K562 (cell line): ENCODE measurements around the gene ADAMTS2. TPM values are rescaled to one million over a fixed set of nuclear protein-coding genes. Genes with fewer than 3 reads are reported as not detected.

Experiments
- ATAC-seq: fragments of 200-7000 bp; cut with Tn5 transposase; 3 replicates; pipeline ENCODE4 v1.9.1; 2020; ENCODE audit warnings: moderate library complexity
- BruUV-seq: library from RNA; stranded (reverse); fragments of 400-500 nt; replicated peaks from 2 replicates; lab custom pipeline; 2021; lab: Mats Ljungman, UMichigan
- CTCF ChIA-PET: fragments of 300-600 bp; formaldehyde crosslinking; extraction: SDS; loops from one replicate; lab custom pipeline; 2021; ENCODE audit warnings: low intra/inter-chr PET ratio; lab: Yijun Ruan, JAX
- POLR2A ChIA-PET: fragments of 300-600, 350-650 bp; sonication (Branson Sonifier 250); formaldehyde crosslinking; extraction: SDS; loops from one replicate; lab custom pipeline; 2021; ENCODE audit warnings: antibody characterized with exemption, inconsistent platforms; lab: Yijun Ruan, JAX
- DNase-seq, 4 experiments: peaks; one replicate each; pipeline versions ENCODE4 v3.0.0 to v3.0.0-alpha.2; 2011 to 2018; ENCODE audit warnings: low spot score in 3 of 4, mixed read lengths in 3 of 4; ENCODE audit errors: extremely low read depth in 1 of 4
- FAIRE-seq: peaks from 2 replicates; lab custom pipeline; 2011; peaks lifted over from hg19 to GRCh38; lab: Jason Lieb, UNC
- H2AFZ ChIP-seq: 2 replicates; pipeline ENCODE4 v1.6.0; 2011; ENCODE audit warnings: low read depth, low read length, control low read depth, inconsistent platforms
- H3K27ac ChIP-seq: fragments of 200-600 bp; 3 replicates; pipeline ENCODE4 v1.8.0; 2011; ENCODE audit warnings: low read depth, mild to moderate bottlenecking, control low read depth, inconsistent platforms, low read length, moderate library complexity, mixed read lengths; ENCODE audit errors: extremely low read depth
- H3K27me3 ChIP-seq, 2 experiments: fragments of 300-600 bp in 1 of 2; 2 replicates in 1 of 2; 3 replicates in 1 of 2; pipeline versions ENCODE4 v1.6.0 to v1.8.0; 2011; ENCODE audit warnings: inconsistent platforms in 2 of 2, low read length in 2 of 2, mild to moderate bottlenecking in 1 of 2, mixed read lengths in 1 of 2, moderate library complexity in 1 of 2; ENCODE audit not compliant: control insufficient read depth in 2 of 2, insufficient read depth in 2 of 2
- H3K36me3 ChIP-seq: fragments of 300-600 bp; 3 replicates; pipeline ENCODE4 v1.8.0; 2011; ENCODE audit warnings: mild to moderate bottlenecking, low read length, inconsistent platforms; ENCODE audit not compliant: control insufficient read depth, insufficient read depth
- H3K4me1 ChIP-seq, 2 experiments: fragments of 200-600 bp in 1 of 2; replicated peaks in 1 of 2; 2 replicates in 1 of 2; 3 replicates in 1 of 2; pipeline versions ENCODE4 v1.5.1 to v1.8.0; 2011; ENCODE audit warnings: inconsistent platforms in 2 of 2, low read length in 2 of 2, mild to moderate bottlenecking in 1 of 2, mixed read lengths in 1 of 2, moderate library complexity in 1 of 2; ENCODE audit not compliant: control insufficient read depth in 2 of 2, insufficient read depth in 2 of 2
- H3K4me2 ChIP-seq: 2 replicates; pipeline ENCODE4 v1.6.1; 2011; ENCODE audit warnings: low read length, control low read depth, inconsistent platforms, mixed read lengths; ENCODE audit not compliant: insufficient read depth
- H3K4me3 ChIP-seq: fragments of 200-600 bp; sonication (generic), shearing (Covaris generic); 2 replicates; pipeline ENCODE4 v1.5.1; 2016; ENCODE audit warnings: control low read depth, inconsistent platforms
- H3K79me2 ChIP-seq: fragments of 200-600 bp; 3 replicates; pipeline ENCODE4 v1.8.0; 2011; ENCODE audit warnings: low read length, inconsistent platforms; ENCODE audit not compliant: control insufficient read depth, insufficient read depth
- H3K9ac ChIP-seq, 2 experiments: 2 replicates each; pipeline versions ENCODE4 v1.6.0 to v1.6.1; 2011; ENCODE audit warnings: low read depth in 2 of 2, low read length in 2 of 2, control low read depth in 1 of 2, inconsistent platforms in 1 of 2, mild to moderate bottlenecking in 1 of 2, mixed read lengths in 1 of 2; ENCODE audit not compliant: insufficient read depth in 1 of 2
- H3K9me1 ChIP-seq: one replicate; pipeline ENCODE4 v1.6.0; 2011; ENCODE audit warnings: inconsistent platforms, mild to moderate bottlenecking, low read length, moderate library complexity; ENCODE audit not compliant: control insufficient read depth, insufficient read depth
- H3K9me3 ChIP-seq: replicated peaks from 2 replicates; pipeline ENCODE4 v1.5.1; 2011; ENCODE audit warnings: low read depth, low read length, inconsistent platforms; ENCODE audit not compliant: control insufficient read depth, insufficient read depth
- H4K20me1 ChIP-seq: replicated peaks from 2 replicates; pipeline ENCODE4 v1.6.1; 2011; ENCODE audit warnings: low read length, inconsistent platforms, mixed read lengths; ENCODE audit not compliant: control insufficient read depth, insufficient read depth
- CREBBP ChIP-seq: IDR thresholded peaks from one replicate; pipeline ENCODE4 v1.6.1; 2012; ENCODE audit warnings: low read depth, mild to moderate bottlenecking, control low read depth, inconsistent platforms, low read length
- ELF1 ChIP-seq: fragments of 200-800 bp; sonication (Bioruptor generic); IDR thresholded peaks from 2 replicates; pipeline ENCODE4 v1.6.1; 2016; ENCODE audit warnings: missing genetic modification characterization, missing compliant biosample characterization
- ETV6 ChIP-seq, 3 experiments: fragments of 150-350 bp in 1 of 3; sonication (generic) in 1 of 3; formaldehyde crosslinking in 1 of 3; IDR thresholded peaks; 2 replicates each; pipeline versions ENCODE4 v1.6.1 to v1.8.0; 2014 to 2022; ENCODE audit warnings: borderline replicate concordance in 2 of 3, low read depth in 2 of 3, antibody characterized with exemption in 1 of 3, low read length in 1 of 3, mild to moderate bottlenecking in 1 of 3, missing genetic modification reagents in 1 of 3
- MLLT1 ChIP-seq, 2 experiments: fragments of 450-650 bp; IDR thresholded peaks; 2 replicates each; pipeline ENCODE4 v1.6.1; 2016
- ZFP1 ChIP-seq: fragments of 450-650 bp; formaldehyde crosslinking; IDR thresholded peaks from 2 replicates; pipeline ENCODE4 v1.4.0; 2020; ENCODE audit warnings: mild to moderate bottlenecking, mixed read lengths
- WGBS: fragments of 100-300 bp; shearing (Covaris generic); methylation state at CpG from one replicate; pipeline ENCODE4 v1.1.6; 2016; ENCODE audit warnings: low coverage, mixed read lengths; ENCODE audit not compliant: insufficient coverage; ENCODE audit errors: missing lambda C conversion rate; 5-methylcytosine and 5-hydroxymethylcytosine counted together
- in situ Hi-C: fragments of 300-500 bp; cut with MboI; formaldehyde crosslinking; loops from 4 replicates; pipeline ENCODE4 v1.15.0; 2018; ENCODE audit warnings: inconsistent platforms, mixed read lengths
- intact Hi-C: fragments of 100-400 bp; cut with micrococcal nuclease; formaldehyde crosslinking; loops from 2 replicates; pipeline ENCODE4 v1.14.2; 2022
- polyA plus RNA-seq, 8 experiments: library from polyadenylated mRNA; depleted of rRNA in 4 of 8; stranded (reverse) in 5 of 8; unstranded in 3 of 8; fragments of >200 nt; fragmentation: Nextera tagmentation in 2 of 8; fragmentation: Illumina TruSeq in 1 of 8; extraction: Ambion mirVana in 2 of 8; extraction: Trizol in 1 of 8; gene quantifications; 2 replicates each; pipeline versions ENCODE4 v1.2.1 to v1.2.3, GENCODE V29; 2011 to 2014; ENCODE audit warnings: inconsistent platforms in 1 of 8, missing spikeins in 1 of 8
- total RNA-seq, 7 experiments: library from RNA; depleted of rRNA in 6 of 7; stranded (reverse); fragments of >200 nt in 6 of 7; fragmentation: Illumina TruSeq in 2 of 7; extraction: Trizol in 2 of 7; gene quantifications; 2 replicates each; pipeline versions ENCODE4 v1.2.1 to v1.2.3, GENCODE V29; 2011 to 2021; ENCODE audit warnings: low replicate concordance in 1 of 7

Gene ADAMTS2
- total and polyA plus RNA-seq, 9 of the 15 experiments (the other 6 are each of a cell fraction or from before 2014, with no cell fraction given), result not detected

GRCh38 chr5:179118338-179118737, 226.9 kb downstream of the ADAMTS2 start:
- POLR2A ChIA-PET, result interaction anchor here (1.1 kb wide), 1 partner anchor 1561 kb away, joined by 3 read pairs; no protein-coding TSS in a partner anchor
- intact Hi-C loops (no loop called here), in situ Hi-C loops (no loop called here)
- Histone ChIP-seq H4K20me1 (no peaks in the 10 kb centered on the region), H3K9me1 (no peaks in the 10 kb centered on the region), H3K36me3 (no peaks in the 10 kb centered on the region), H3K4me1 (no peaks in the 10 kb centered on the region), H3K79me2 (no peaks in the 10 kb centered on the region), H3K27me3 (peaks cover 0 to 28% of the 10 kb centered on the region in 2 experiments; a peak in 2 of 5 replicates), H3K4me2 (no peak overlapping the region), H3K4me3 (no peak overlapping the region), H2AFZ (no peak overlapping the region), H3K9me3 (no peaks in the 10 kb centered on the region), H3K27ac (no peak overlapping the region), H3K9ac (no peak overlapping the region)
- 5% methylated on average over 4 of the region's 4 CpGs for WGBS
- CTCF ChIA-PET, result no interaction called here
- DNase-seq (no peak), FAIRE-seq (no peak), ATAC-seq (no peak)
- TF ChIP-seq ELF1 (tag), result no peak
- TF ChIP-seq CREBBP, result no peak
- TF ChIP-seq ETV6 (IDR thresholded peaks at IDR 0.05; ENCODE audit: borderline replicate concordance in 1 of 2, low read depth in 2 of 2, low read length in 1 of 2), result no peak
- TF ChIP-seq ETV6 (CRISPR knock-in tag; IDR thresholded peaks at IDR 0.05; ENCODE audit: borderline replicate concordance), result no peak
- no peak for TF ChIP-seq ZFP1 (CRISPR knock-in tag)
- TF ChIP-seq MLLT1 (IDR thresholded peaks at IDR 0.05), result no peak
- BruUV-seq, result no TSS peak
